Sigmoid colon (tissue), 7 donors: ENCODE measurements around the gene ADORA3. TPM values are rescaled to one million over a fixed set of nuclear protein-coding genes. Genes with fewer than 3 reads are reported as not detected.

Experiments
- DNase-seq: peaks from one replicate; pipeline ENCODE4 v3.0.0-alpha.2; 2019
- H3K27ac ChIP-seq, 4 donors: fragments of 200-600 bp; sonication (generic); one replicate each; pipeline ENCODE4 v1.5.1; 2016 to 2019; ENCODE audit warnings: mild to moderate bottlenecking in 1 of 4
- H3K27me3 ChIP-seq, 3 donors: fragments of 200-600 bp; sonication (generic); one replicate each; pipeline ENCODE4 v1.5.1; 2019; ENCODE audit warnings: mild to moderate bottlenecking in 1 of 3
- H3K36me3 ChIP-seq, 4 donors: fragments of 200-600 bp; sonication (generic); one replicate each; pipeline ENCODE4 v1.5.1; 2016 to 2019
- H3K4me1 ChIP-seq, 4 donors: fragments of 200-600 bp; sonication (generic); one replicate each; pipeline ENCODE4 v1.5.1; 2017 to 2019
- H3K4me3 ChIP-seq, 4 donors: fragments of 200-600 bp; sonication (generic); one replicate each; pipeline ENCODE4 v1.5.1; 2017 to 2019; ENCODE audit warnings: mild to moderate bottlenecking in 2 of 4, moderate library complexity in 1 of 4
- H3K9me3 ChIP-seq, 4 donors: fragments of 200-600 bp in 3 of 4; sonication (generic) in 3 of 4; one replicate each; pipeline versions ENCODE4 v1.5.1 to v1.6.1; 2013 to 2019
- CTCF ChIP-seq, 4 experiments: fragments of 450-650 bp in 3 of 4; fragments of 200-600 bp in 1 of 4; IDR thresholded peaks; one replicate each; pipeline ENCODE4 v1.5.1; 2016 to 2019; ENCODE audit warnings: antibody characterized with exemption in 4 of 4, mild to moderate bottlenecking in 3 of 4, moderate library complexity in 2 of 4
- EP300 ChIP-seq, 4 donors: sonication (generic); formaldehyde crosslinking; IDR thresholded peaks; one replicate each; pipeline ENCODE4 v1.6.1; 2017; ENCODE audit warnings: antibody characterized with exemption in 4 of 4
- POLR2A ChIP-seq, 2 donors: fragments of 450-650 bp; IDR thresholded peaks; one replicate each; pipeline ENCODE4 v1.6.1; 2016; ENCODE audit warnings: antibody characterized with exemption in 2 of 2, mild to moderate bottlenecking in 2 of 2, moderate library complexity in 2 of 2
- POLR2AphosphoS5 ChIP-seq, 4 donors: sonication (generic); formaldehyde crosslinking; IDR thresholded peaks; one replicate each; pipeline ENCODE4 v1.6.1; 2017; ENCODE audit warnings: antibody characterized with exemption in 4 of 4
- WGBS, 2 donors: extraction: QIAGEN DNeasy Blood & Tissue Kit; methylation state at CpG; one replicate each; pipeline ENCODE4 v1.1.7; 2013; 5-methylcytosine and 5-hydroxymethylcytosine counted together
- intact Hi-C: fragments of 100-400 bp; cut with DNase I; formaldehyde crosslinking; loops from one replicate; pipeline ENCODE4 v1.15.1; 2023
- polyA plus RNA-seq, 3 donors: library from polyadenylated mRNA; stranded (reverse); fragments of 200-250 nt; gene quantifications; one replicate each; pipeline ENCODE4 v1.2.3, GENCODE V29; 2013
- total RNA-seq, 4 donors: library from RNA; depleted of rRNA; stranded (reverse); fragments of >200 nt; gene quantifications; one replicate each; pipeline ENCODE4 v1.1.0, GENCODE V29; 2016
- donor health status: healthy with polysubstance abuse.
- donor health status: Bipolar disorder and iron deficiency.
- donor health status: healthy.

The ADORA3 gene
- total and polyA plus RNA-seq, 7 donors = 3.0 to 20.6 (median 9.1) TPM

GRCh38 chr1:111467865-111468716 is 35.3 kb downstream of the ADORA3 start:
- Histone ChIP-seq H3K9me3 (no peaks in the 10 kb centered on the region), H3K36me3 (peaks cover 15 to 77% (median 29%) of the 10 kb centered on the region in 4 donors)
- 92 to 95% methylated on average over 2 of the region's 2 CpGs for WGBS, 2 donors

GRCh38 chr1:111466480-111466879 is 37.0 kb downstream of the ADORA3 start:
- TF ChIP-seq CTCF (IDR thresholded peaks at IDR 0.05) = no peak
- no peak for TF ChIP-seq POLR2AphosphoS5 (IDR thresholded peaks at IDR 0.05)
- no peak for TF ChIP-seq POLR2A (IDR thresholded peaks at IDR 0.05)
- TF ChIP-seq EP300 (IDR thresholded peaks at IDR 0.05) = no peak
- Histone ChIP-seq H3K27ac (no peak overlapping the region), H3K27me3 (no peaks in the 10 kb centered on the region), H3K4me3 (no peak overlapping the region), H3K9me3 (no peaks in the 10 kb centered on the region), H3K36me3 (peaks cover 17 to 79% (median 31%) of the 10 kb centered on the region in 4 donors), H3K4me1 (peaks cover 0 to 16% (median 0%) of the 10 kb centered on the region in 4 donors)
- WGBS, 2 donors = 0% methylated on average over 1 of the region's 1 CpG
- intact Hi-C loops = no loop called here
- DNase-seq = no peak

More at GRCh38 chr1:111467865-111468716, 35.3 kb downstream of the ADORA3 start:
- Histone ChIP-seq H3K4me3 (no peak overlapping the region), H3K27me3 (no peaks in the 10 kb centered on the region), H3K27ac (no peak overlapping the region), H3K4me1 (peaks cover 0 to 7% (median 0%) of the 10 kb centered on the region in 4 donors)
- TF ChIP-seq POLR2AphosphoS5 (IDR thresholded peaks at IDR 0.05) (no peak), POLR2A (IDR thresholded peaks at IDR 0.05) (no peak), EP300 (IDR thresholded peaks at IDR 0.05) (no peak), CTCF (IDR thresholded peaks at IDR 0.05) (no peak)
- no peak for DNase-seq
- intact Hi-C loops = no loop called here

- Histone ChIP-seq H3K27me3 (no peaks in the 10 kb centered on the region), H3K9me3 (no peaks in the 10 kb centered on the region), H3K4me3 (no peak overlapping the region), H3K27ac (no peak overlapping the region), H3K36me3 (peaks cover 16 to 79% (median 28%) of the 10 kb centered on the region in 4 donors), H3K4me1 (peaks cover 0 to 16% (median 0%) of the 10 kb centered on the region in 4 donors)
- WGBS, 2 donors = 94 to 95% methylated on average over 2 of the region's 2 CpGs
- TF ChIP-seq POLR2A (IDR thresholded peaks at IDR 0.05) (no peak), POLR2AphosphoS5 (IDR thresholded peaks at IDR 0.05) (no peak), EP300 (IDR thresholded peaks at IDR 0.05) (no peak), CTCF (IDR thresholded peaks at IDR 0.05) (no peak)
- intact Hi-C loops = no loop called here
- DNase-seq = no peak
Measured at GRCh38 chr1:111465754-111466153, 37.7 kb downstream of the ADORA3 start.

- TF ChIP-seq POLR2AphosphoS5 (IDR thresholded peaks at IDR 0.05) (peak in 1 of 4 donors; percentile 23), EP300 (IDR thresholded peaks at IDR 0.05) (no peak)
- intact Hi-C loops = no loop called here
- no peaks in the 10 kb centered on the region for H3K9me3 ChIP-seq
- H3K27ac ChIP-seq = peak overlapping the region in 3 of 4 donors; percentile 22 to 47 (median 42)
- H3K4me3 ChIP-seq = no peak overlapping the region
- 67 to 70% methylated on average over 4 of the region's 4 CpGs for WGBS, 2 donors
- H3K27me3 ChIP-seq = no peaks in the 10 kb centered on the region
- DNase-seq = no peak
- peaks cover 6 to 79% (median 28%) of the 10 kb centered on the region in 4 donors for H3K36me3 ChIP-seq
- peaks cover 0 to 16% (median 0%) of the 10 kb centered on the region in 4 donors for H3K4me1 ChIP-seq
Measured at GRCh38 chr1:111463029-111463683, 40.3 kb downstream of the ADORA3 start.
